ENCODE results near the gene KIT. TPM values are rescaled to one million over a fixed set of nuclear protein-coding genes. Genes with fewer than 3 reads are reported as not detected.

The KIT gene
- total and polyA plus RNA-seq, 2 donors, result 11.7 to 26.2 TPM

DNA sequence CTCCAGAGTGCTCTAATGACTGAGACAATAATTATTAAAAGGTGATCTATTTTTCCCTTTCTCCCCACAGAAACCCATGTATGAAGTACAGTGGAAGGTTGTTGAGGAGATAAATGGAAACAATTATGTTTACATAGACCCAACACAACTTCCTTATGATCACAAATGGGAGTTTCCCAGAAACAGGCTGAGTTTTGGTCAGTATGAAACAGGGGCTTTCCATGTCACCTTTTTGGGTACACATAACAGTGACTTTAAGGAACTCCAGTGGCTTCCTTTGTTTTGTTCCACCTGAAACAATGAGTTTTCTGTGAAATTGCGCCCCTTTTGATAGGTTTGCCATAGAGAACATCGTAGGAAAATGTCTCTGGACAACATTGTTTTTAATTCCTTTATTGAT is 69.6 kb downstream of the KIT start:
- no peak overlapping the region for H3K4me3 ChIP-seq (ENCODE audit: low read depth, low read length)
- WGBS, result 88% methylated on average over 2 of the region's 2 CpGs
- peaks cover 3% of the 10 kb centered on the region for H3K36me3 ChIP-seq (ENCODE audit: insufficient read depth)
- DNase-seq (ENCODE audit: extremely low spot score), result no peak
- H3K4me1 ChIP-seq (ENCODE audit: insufficient read depth), result no peaks in the 10 kb centered on the region
- no peak overlapping the region for H3K27ac ChIP-seq (ENCODE audit: low read depth)

- Histone ChIP-seq H3K27ac (ENCODE audit: low read depth) (no peak overlapping the region), H3K4me1 (ENCODE audit: insufficient read depth) (no peaks in the 10 kb centered on the region), H3K4me3 (ENCODE audit: low read depth, low read length) (no peak overlapping the region), H3K36me3 (ENCODE audit: insufficient read depth) (peaks cover 3% of the 10 kb centered on the region)
- 63% methylated on average over 3 of the region's 3 CpGs for WGBS
- DNase-seq (ENCODE audit: extremely low spot score), result no peak
Observed at GRCh38 chr4:54728368-54728767, 70.6 kb downstream of the KIT start.

DNA sequence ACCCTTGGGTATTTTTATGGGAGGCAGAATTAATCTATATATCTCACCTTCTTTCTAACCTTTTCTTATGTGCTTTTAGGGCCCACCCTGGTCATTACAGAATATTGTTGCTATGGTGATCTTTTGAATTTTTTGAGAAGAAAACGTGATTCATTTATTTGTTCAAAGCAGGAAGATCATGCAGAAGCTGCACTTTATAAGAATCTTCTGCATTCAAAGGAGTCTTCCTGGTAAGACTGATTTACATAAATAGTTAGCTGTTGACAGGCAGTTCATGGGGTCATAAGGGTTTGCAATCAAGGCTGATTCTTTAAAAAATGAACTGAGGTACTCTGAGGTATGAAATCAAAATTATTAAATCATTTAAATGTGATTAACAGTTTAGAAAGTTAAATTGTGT is 71.5 kb downstream of the KIT start:
- H3K4me3 ChIP-seq (ENCODE audit: low read depth, low read length), result no peak overlapping the region
- peaks cover 3% of the 10 kb centered on the region for H3K36me3 ChIP-seq (ENCODE audit: insufficient read depth)
- WGBS, result 65% methylated on average over 1 of the region's 1 CpG
- H3K27ac ChIP-seq (ENCODE audit: low read depth), result no peak overlapping the region
- H3K4me1 ChIP-seq (ENCODE audit: insufficient read depth), result no peaks in the 10 kb centered on the region
- no peak for DNase-seq (ENCODE audit: extremely low spot score)

GRCh38 chr4:54730581-54730980 is 72.8 kb downstream of the KIT start:
- H3K36me3 ChIP-seq (ENCODE audit: insufficient read depth), result peaks cover 3% of the 10 kb centered on the region
- 61% methylated on average over 3 of the region's 3 CpGs for WGBS
- no peak overlapping the region for H3K4me3 ChIP-seq (ENCODE audit: low read depth, low read length)
- DNase-seq (ENCODE audit: extremely low spot score), result no peak
- no peaks in the 10 kb centered on the region for H3K4me1 ChIP-seq (ENCODE audit: insufficient read depth)
- no peak overlapping the region for H3K27ac ChIP-seq (ENCODE audit: low read depth)

GRCh38 chr4:54731552-54731951 is 73.8 kb downstream of the KIT start:
- H3K4me1 ChIP-seq (ENCODE audit: insufficient read depth), result no peaks in the 10 kb centered on the region
- H3K4me3 ChIP-seq (ENCODE audit: low read depth, low read length), result no peak overlapping the region
- 91% methylated on average over 3 of the region's 3 CpGs for WGBS
- H3K27ac ChIP-seq (ENCODE audit: low read depth), result no peak overlapping the region
- peaks cover 3% of the 10 kb centered on the region for H3K36me3 ChIP-seq (ENCODE audit: insufficient read depth)
- DNase-seq (ENCODE audit: extremely low spot score), result no peak

DNA sequence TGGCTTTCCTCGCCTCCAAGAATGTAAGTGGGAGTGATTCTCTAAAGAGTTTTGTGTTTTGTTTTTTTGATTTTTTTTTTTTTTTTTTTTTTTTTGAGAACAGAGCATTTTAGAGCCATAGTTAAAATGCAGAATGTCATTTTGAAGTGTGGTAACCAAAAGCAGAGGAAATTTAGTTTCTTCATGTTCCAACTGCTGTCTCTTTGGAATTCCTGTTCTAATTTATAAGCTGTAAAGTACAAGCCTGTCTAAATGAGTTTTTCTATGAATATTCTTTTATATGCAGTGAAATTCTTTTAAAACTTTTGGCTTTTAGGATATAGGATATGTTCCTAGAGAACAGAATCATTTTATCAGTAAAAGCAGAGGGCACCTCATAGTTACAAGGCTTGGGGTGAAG is 74.2 kb downstream of the KIT start:
- Histone ChIP-seq H3K36me3 (ENCODE audit: insufficient read depth) (peaks cover 3% of the 10 kb centered on the region), H3K4me3 (ENCODE audit: low read depth, low read length) (no peak overlapping the region), H3K4me1 (ENCODE audit: insufficient read depth) (no peaks in the 10 kb centered on the region), H3K27ac (ENCODE audit: low read depth) (no peak overlapping the region)
- 81% methylated on average over 1 of the region's 1 CpG for WGBS
- no peak for DNase-seq (ENCODE audit: extremely low spot score)

DNA sequence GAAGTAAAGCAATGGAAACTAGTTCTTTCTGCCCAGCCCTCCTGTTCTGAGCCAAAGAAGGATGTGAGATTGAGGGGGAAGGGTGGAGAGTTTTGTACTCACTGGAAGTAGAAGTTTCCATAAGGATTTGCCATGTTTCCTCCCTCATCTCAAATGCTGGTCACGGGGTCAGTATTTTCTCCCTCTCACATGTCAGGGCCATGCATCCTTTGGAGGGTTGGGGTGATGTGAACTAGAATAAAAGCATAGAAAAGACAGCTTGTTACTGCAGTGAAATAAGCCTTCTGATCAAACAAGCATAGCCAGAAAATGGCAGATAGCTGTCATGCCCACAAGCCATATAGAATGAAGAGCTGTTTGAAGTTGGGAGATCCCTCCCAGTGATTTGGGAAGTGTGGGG is 79.7 kb downstream of the KIT start:
- Histone ChIP-seq H3K4me3 (ENCODE audit: low read depth, low read length) (no peak overlapping the region), H3K27ac (ENCODE audit: low read depth) (no peak overlapping the region), H3K4me1 (ENCODE audit: insufficient read depth) (no peaks in the 10 kb centered on the region), H3K36me3 (ENCODE audit: insufficient read depth) (no peaks in the 10 kb centered on the region)
- 85% methylated on average over 1 of the region's 1 CpG for WGBS
- DNase-seq (ENCODE audit: extremely low spot score), result no peak

DNA sequence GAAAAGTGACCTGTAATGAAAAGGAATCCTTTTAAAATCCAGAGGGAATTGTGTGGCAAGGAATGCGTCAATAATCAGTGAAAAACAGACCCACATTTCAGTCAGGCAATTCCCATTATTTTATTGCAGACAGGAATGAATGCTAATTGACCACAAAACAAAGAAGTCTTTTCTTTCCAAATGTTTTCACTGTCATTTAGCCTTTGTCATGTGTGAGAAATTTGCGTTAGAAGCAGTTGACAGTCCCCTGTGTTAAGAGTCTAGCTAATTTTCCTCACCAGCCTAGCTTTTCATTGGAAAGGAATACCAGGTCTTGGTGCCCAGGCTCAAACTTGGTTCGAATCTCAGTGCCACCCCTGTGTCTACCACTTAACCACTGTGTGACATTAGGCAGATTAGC is 83.4 kb downstream of the KIT start:
- no peak for DNase-seq (ENCODE audit: extremely low spot score)
- H3K4me1 ChIP-seq (ENCODE audit: insufficient read depth), result no peaks in the 10 kb centered on the region
- 87% methylated on average over 3 of the region's 3 CpGs for WGBS
- H3K4me3 ChIP-seq (ENCODE audit: low read depth, low read length), result no peak overlapping the region
- H3K27ac ChIP-seq (ENCODE audit: low read depth), result no peak overlapping the region
- H3K36me3 ChIP-seq (ENCODE audit: insufficient read depth), result no peaks in the 10 kb centered on the region

- WGBS, result 92% methylated on average over 9 of the region's 9 CpGs
- no peak overlapping the region for H3K4me3 ChIP-seq (ENCODE audit: low read depth, low read length)
- no peak for DNase-seq (ENCODE audit: extremely low spot score)
- H3K4me1 ChIP-seq (ENCODE audit: insufficient read depth), result no peaks in the 10 kb centered on the region
- no peaks in the 10 kb centered on the region for H3K36me3 ChIP-seq (ENCODE audit: insufficient read depth)
- no peak overlapping the region for H3K27ac ChIP-seq (ENCODE audit: low read depth)
Observed at GRCh38 chr4:54742636-54743399, 85.1 kb downstream of the KIT start.

- Histone ChIP-seq H3K4me3 (ENCODE audit: low read depth, low read length) (no peak overlapping the region), H3K36me3 (ENCODE audit: insufficient read depth) (no peaks in the 10 kb centered on the region), H3K27ac (ENCODE audit: low read depth) (no peak overlapping the region), H3K4me1 (ENCODE audit: insufficient read depth) (no peaks in the 10 kb centered on the region)
- 78% methylated on average over 3 of the region's 3 CpGs for WGBS
- DNase-seq (ENCODE audit: extremely low spot score), result no peak
Observed at GRCh38 chr4:54743562-54743961, 85.8 kb downstream of the KIT start.

GRCh38 chr4:54744487-54744886 is 86.7 kb downstream of the KIT start:
- Histone ChIP-seq H3K36me3 (ENCODE audit: insufficient read depth) (no peaks in the 10 kb centered on the region), H3K4me1 (ENCODE audit: insufficient read depth) (no peaks in the 10 kb centered on the region), H3K27ac (ENCODE audit: low read depth) (no peak overlapping the region), H3K4me3 (ENCODE audit: low read depth, low read length) (no peak overlapping the region)
- DNase-seq (ENCODE audit: extremely low spot score), result no peak

GRCh38 chr4:54745031-54745770 is 87.4 kb downstream of the KIT start:
- Histone ChIP-seq H3K27ac (ENCODE audit: low read depth) (no peak overlapping the region), H3K4me3 (ENCODE audit: low read depth, low read length) (no peak overlapping the region), H3K4me1 (ENCODE audit: insufficient read depth) (no peaks in the 10 kb centered on the region), H3K36me3 (ENCODE audit: insufficient read depth) (no peaks in the 10 kb centered on the region)
- 96% methylated on average over 2 of the region's 2 CpGs for WGBS
- no peak for DNase-seq (ENCODE audit: extremely low spot score)

GRCh38 chr4:54746218-54746617 is 88.5 kb downstream of the KIT start:
- Histone ChIP-seq H3K4me3 (ENCODE audit: low read depth, low read length) (no peak overlapping the region), H3K4me1 (ENCODE audit: insufficient read depth) (no peaks in the 10 kb centered on the region), H3K27ac (ENCODE audit: low read depth) (no peak overlapping the region), H3K36me3 (ENCODE audit: insufficient read depth) (no peaks in the 10 kb centered on the region)
- no peak for DNase-seq (ENCODE audit: extremely low spot score)
- WGBS, result 66% methylated on average over 2 of the region's 2 CpGs

DNA sequence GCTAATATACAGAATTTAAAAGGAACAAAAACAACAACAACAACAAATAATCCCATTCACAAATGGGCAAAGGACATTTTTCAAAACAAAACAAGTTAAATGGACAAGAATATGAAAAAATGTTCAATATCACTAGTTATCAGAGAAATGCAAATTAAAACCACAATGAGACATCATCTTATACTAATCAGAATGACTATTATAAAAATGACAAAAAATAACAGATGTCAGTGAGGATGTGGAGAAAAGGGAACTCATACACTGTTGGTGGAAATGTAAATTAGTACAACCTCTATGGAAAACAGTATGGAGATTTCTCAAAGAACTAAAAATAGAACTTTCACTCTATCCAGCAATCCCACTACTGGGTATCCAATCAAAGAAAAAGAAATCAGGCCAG is 92.6 kb downstream of the KIT start:
- Histone ChIP-seq H3K27ac (ENCODE audit: low read depth) (no peak overlapping the region), H3K36me3 (ENCODE audit: insufficient read depth) (no peaks in the 10 kb centered on the region), H3K4me3 (ENCODE audit: low read depth, low read length) (no peak overlapping the region), H3K4me1 (ENCODE audit: insufficient read depth) (no peaks in the 10 kb centered on the region)
- no peak for DNase-seq (ENCODE audit: extremely low spot score)
